Stimulated activated CD4-positive, alpha-beta T cell treated with anti-CD3 and anti-CD28 coated beads, Interleukin-15, amount 100 ng/mL, for 24 hours (primary cell): Measurements from ENCODE around the gene PRDM8.
"Not testable (repeated sequence)": the region's sequence is repeated elsewhere in the genome, so short reads cannot be mapped to it uniquely, and the experiment has no call there.

Source experiments
- DNase-seq: peaks from one replicate; pipeline ENCODE4 v3.0.0-alpha.2; 2020

The PRDM8 gene

DNA sequence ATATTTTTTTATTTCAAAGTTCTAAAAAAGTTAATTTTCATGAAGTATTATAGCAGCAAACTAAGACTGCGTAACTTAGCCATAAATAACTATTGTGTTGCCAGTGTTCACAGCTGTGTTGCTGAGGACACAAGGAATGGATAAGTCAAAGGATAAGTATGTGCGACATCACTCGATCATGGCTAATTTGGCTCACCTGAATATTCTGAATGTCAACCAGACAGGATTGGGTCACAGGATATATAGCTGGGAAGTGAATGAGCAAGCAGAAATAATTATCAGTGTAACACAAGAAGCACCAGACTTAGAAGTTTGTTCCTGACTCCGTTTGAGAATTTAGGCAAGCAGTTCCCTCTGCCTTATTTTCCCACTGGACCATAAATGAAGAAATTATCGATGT is 33.9 kb downstream of the PRDM8 start:
- DNase-seq: no peak

- no peak for DNase-seq
These were observed 35.5 kb downstream of the PRDM8 start for GRCh38 chr4:80232707-80233370.

DNA sequence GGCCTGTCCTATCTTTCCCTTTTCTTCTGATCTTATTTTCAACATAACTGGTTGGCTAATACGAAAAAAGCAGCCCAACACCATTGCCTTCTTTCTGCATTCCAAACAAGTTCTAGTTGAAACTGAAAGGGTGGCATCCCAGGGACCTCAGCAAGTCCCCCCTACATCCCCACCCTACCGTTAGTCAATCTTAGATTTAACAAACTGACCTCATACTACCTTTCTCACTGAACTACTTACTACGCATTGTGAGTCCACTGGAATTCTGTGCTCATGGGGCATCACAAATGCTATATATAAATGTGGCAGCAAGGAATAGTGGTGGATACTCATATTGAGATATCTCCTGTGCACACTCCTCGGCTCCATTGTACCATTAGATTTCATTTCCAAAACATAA is 36.1 kb downstream of the PRDM8 start:
- no peak for DNase-seq

DNA sequence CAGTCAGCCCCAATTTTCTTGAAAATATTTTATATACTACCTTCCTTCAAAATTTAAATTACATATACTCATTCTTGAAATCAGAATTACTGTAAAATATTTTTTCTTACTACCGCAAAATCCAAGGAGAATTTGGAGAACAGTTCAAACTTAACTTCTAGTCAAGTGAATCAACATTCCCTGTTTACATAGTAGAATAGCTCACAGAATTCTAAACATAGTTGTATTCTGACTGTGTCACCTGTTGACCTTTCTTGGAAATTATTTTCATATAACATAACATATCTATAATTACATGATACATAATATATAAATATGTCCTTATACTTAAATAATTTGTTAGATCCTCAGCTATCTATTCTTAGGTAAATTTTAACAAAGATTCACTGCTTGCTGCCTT is 38.1 kb downstream of the PRDM8 start:
- DNase-seq: no peak

- no peak for DNase-seq
These were observed 40.7 kb downstream of the PRDM8 start for GRCh38 chr4:80237992-80238391.

- no peak for DNase-seq
These were observed 42.3 kb downstream of the PRDM8 start for GRCh38 chr4:80239480-80240150.

DNA sequence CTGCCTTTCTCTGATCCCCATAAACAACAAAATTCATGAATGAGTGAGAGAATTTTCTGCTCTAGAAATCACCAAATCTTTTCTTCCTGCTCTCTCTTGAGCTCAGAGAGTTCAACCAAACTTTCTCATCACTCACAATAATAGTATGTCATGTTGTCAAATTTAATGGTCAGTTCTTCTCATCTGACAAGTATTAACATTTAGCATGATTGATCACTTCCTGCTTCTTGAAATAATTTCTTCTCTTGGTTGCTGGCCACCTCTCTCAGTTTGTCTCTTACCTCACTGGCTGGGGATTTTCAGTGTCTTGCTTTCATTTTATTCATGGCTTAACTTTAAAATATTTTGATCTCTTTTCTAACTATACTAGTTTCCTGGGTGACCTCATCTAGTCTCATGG is 43.7 kb downstream of the PRDM8 start:
- no peak for DNase-seq

DNA sequence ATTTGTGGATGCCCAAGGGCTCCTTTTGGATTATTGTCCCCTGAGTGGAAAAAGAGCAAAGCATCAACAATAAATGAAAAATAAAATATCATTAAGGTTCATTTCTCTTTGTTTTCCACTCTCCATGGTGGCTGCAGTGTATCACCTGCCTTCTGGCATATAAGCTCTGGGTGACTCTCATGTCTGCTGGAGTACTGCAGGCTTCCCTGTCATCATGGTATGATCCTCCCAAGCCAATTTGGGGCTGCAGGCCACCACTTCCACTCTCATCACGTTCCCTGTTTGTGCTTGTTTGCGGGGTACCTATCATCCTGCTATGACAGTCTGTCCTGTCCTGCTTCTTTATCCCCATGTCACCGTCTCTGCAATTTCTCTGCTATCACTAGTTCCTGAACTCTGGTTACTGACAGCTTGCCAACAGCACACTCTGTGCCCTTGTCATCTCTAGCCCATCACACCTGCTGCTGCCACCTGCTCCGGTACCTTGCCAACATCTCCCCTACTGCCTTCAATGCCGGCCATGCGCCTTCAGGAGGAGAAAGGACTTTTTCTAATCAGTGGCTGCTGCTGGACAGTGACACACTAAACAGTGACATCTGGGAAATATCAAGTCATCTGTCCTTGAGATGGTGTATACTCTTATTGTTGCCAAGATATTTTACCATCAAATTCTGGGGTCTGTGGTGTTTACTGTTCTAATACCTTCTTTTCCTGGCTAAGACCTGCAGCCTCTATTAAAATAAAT is 46.1 kb downstream of the PRDM8 start:
- no peak for DNase-seq

DNA sequence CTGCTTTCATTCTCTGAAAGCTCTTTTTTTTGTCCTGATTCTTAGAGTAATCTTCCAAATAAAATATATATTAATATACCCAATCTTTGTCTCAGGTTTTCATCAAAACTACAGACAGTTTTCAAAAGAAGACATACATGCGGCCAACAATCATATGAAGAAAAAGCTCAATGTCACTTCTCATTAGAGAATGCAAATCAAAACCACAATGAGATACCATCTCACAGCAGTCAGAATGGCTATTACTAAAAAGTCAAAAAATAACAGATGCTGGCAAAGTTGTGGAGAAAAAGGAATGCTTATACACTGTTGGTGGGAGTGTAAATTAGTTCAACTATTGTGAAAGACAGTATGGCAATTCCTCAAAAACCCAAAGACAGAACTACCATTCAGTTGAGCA is 50.2 kb downstream of the PRDM8 start:
- DNase-seq: not testable (repeated sequence)

DNA sequence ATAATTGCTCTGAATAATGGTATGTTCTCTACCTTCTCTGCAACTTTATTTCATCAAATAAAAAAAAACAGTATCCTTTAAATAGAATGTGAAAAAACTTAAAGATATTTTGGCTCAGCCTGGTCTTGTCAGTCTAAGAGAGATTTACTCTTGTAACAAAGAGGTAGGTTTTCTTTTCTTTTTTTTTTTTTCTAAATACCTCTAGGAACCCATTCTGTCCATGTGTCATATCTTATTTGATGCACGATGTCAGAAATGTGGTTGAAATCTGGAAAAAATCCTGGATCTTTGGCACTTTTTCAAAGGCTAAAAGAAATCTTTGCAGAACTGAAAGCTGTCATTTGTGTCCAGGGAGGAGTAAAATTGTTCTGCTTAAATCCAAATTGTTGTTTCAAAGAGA is 51.8 kb downstream of the PRDM8 start:
- DNase-seq: no peak

GRCh38 chr4:80252427-80252826 is 55.1 kb downstream of the PRDM8 start:
- no peak for DNase-seq

GRCh38 chr4:80252953-80253352 is 55.6 kb downstream of the PRDM8 start:
- no peak for DNase-seq

GRCh38 chr4:80253510-80253909 is 56.2 kb downstream of the PRDM8 start:
- DNase-seq: no peak
